Measurements from ENCODE around the gene TJP1.

TJP1 gene

GRCh38 chr15:29822100-29822683 is at the start of gene TJP1:
TJP1 (minus strand) TSS chr15:29822468; CDS start chr15:29822028, 440 bp downstream.
- no peak for DNase-seq

DNA sequence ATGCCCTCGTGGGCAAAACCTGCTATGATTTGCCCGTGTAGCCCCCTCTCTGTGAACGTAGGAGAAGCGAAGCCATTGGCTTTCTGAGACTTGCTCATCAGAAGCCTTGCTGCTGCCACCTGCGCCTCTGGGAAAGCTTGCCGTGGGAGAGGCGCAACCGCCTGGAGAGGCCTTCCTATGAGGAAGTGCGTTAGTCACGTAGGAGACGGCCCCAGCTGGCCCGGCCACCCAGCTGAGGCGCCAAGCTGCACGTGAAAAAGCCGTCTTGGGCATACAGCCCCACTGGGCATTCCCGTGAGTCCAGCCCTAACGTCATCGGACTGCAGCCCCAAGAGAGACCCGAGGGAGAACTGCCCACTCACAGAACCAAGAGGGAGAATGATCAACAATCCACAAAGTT is 49.1 kb upstream of the TJP1 start:
- DNase-seq: no peak

- no peak for DNase-seq
Measured at GRCh38 chr15:29870495-29871151, 48.4 kb upstream of the TJP1 start.

GRCh38 chr15:29867241-29868000 is 45.2 kb upstream of the TJP1 start:
- no peak for DNase-seq

DNA sequence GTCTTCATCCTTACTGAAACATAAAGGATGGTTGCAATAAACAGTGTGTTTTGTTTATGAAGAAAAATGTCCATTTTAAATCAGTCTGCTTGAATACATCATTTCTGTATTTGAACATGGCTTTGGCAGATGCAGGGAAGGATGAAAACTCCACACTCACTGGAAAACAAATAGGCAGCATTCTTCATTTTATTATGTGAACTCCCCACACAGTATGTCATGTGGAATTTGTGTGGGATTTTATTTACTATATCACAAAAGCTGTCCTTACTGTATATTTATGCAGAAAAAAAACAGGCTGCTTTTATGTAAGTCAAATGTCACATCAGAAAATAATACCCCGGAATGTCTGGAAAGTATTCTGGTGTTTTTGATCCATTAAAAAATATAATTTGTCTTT is 44.1 kb upstream of the TJP1 start:
- DNase-seq: no peak

- no peak for DNase-seq
Measured at GRCh38 chr15:29864501-29864900, 42.2 kb upstream of the TJP1 start.

DNA sequence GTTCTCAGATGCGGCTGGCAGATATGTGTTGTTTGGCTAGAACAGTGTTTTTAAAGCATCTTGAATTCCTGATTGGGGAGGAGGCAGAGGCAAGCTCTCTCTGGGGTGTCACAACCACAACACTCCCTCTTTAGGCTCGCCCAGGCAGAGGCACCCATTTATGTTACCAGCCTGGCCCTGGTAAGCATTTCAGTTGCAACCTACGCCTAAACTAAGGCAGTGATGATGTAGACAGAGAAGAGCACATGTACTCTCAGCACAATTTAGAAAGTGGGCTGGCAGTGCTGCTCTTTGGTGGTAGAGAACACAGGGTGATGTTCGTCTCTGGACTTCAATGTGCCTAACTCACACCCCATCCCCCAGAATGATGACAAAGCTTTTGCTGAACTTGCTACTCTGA is 41.2 kb upstream of the TJP1 start:
- DNase-seq: no peak

DNA sequence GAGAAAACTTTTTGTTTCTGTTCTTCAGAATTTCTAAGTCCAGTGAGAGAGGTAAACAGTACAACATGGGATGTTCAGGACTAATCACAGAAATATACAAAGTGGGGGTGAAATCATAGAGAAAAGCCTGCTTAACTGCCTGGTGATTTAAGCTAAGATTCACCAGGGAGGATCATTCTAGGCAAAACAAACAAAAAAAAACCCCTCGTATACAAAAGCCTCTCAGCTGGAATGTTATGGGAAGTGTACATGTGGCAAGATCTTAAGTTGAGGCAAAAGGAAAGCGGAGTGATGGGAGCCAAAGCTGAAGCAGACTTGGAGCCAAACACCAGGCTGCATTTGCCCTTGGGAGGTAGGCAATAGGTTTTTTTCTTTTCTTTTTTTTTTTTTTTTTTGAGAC is 40.0 kb upstream of the TJP1 start:
- no peak for DNase-seq

GRCh38 chr15:29860872-29861271 is 38.6 kb upstream of the TJP1 start:
- DNase-seq: no peak

- DNase-seq: no peak
Measured at GRCh38 chr15:29859973-29860715, 37.9 kb upstream of the TJP1 start.

- DNase-seq: no peak
Measured at GRCh38 chr15:29859293-29859692, 37.0 kb upstream of the TJP1 start.

DNA sequence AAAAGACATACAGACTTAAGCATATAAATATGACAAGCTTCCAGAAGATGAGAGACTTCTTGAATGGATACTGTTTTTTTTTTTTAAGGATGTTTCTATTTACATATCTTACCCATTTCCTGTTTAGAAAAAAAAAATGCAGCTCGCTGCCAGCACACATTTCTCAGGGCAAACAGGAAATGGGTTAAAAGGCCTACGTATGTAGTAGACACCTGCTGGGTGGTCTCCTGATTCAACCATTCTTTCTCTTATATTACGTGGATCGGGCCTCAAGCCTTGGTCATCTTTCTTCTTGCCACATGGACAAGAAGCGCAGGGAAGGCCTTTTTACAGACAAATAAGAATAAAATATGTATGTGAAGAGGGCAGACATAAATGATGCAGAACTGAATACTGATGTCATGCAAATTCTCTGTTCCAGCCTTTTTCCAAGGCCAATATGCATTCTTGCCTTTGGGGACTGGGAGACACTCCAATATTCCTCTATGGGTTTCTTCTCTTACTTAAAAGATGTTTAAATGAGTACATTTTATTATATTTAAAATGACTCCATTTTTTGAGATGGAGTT is 35.0 kb upstream of the TJP1 start:
- no peak for DNase-seq

- no peak for DNase-seq
Measured at GRCh38 chr15:29854413-29854812, 32.1 kb upstream of the TJP1 start.

DNA sequence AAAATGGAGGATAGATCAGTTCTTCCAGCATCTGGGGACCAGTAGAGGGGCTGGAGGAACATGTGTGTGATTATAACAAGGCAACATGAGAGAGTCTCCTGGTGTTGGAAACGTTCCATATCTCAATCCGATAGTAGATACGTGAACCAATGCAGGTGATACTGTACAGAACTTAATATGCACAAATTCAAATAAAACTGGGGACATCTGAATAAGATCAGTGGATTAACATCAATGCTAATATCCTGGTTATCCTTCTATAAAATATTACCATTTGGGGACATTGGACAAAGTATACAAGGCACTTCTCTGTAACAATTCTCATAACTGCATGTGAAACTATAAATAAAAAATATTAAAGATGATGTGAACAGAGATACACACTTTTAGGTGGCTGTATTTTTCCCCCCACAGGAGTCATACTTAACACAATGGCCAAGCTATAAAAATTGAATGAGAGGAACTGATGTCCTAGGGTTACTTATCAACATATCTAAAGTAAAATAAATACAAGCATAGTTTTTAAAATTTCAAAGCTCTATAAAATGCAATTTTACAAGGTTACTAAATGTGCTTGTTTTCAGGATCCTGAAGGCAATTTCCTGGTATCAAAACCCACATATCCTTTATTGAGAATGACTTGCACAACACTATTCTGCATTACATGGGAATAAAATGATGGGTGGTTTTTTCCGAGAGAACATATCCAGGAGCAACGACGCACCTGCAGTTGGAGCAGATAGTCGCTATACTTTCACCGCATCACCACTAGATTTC is 31.1 kb upstream of the TJP1 start:
- DNase-seq: no peak

- no peak for DNase-seq
Measured at GRCh38 chr15:29852201-29852600, 29.9 kb upstream of the TJP1 start.

GRCh38 chr15:29849716-29850115 is 27.4 kb upstream of the TJP1 start:
- DNase-seq: no peak

DNA sequence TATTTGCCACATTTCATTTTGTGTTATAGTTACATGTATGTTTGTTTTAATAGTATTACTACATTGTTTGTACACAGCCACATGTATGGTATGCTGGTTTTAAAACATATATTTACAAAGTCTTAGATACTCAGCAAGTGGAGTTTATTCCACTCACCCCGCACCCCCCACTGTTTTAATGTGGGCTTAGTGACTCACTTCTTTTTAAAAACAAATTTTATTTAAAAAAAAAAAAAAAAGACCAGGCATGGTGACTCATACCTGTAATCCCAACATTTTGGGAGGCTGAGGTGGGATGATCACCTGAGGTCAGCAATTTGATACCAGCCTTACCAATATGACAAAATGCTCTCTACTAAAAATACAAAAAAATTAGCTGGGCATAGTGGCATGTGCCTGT is 26.9 kb upstream of the TJP1 start:
- DNase-seq: no peak

DNA sequence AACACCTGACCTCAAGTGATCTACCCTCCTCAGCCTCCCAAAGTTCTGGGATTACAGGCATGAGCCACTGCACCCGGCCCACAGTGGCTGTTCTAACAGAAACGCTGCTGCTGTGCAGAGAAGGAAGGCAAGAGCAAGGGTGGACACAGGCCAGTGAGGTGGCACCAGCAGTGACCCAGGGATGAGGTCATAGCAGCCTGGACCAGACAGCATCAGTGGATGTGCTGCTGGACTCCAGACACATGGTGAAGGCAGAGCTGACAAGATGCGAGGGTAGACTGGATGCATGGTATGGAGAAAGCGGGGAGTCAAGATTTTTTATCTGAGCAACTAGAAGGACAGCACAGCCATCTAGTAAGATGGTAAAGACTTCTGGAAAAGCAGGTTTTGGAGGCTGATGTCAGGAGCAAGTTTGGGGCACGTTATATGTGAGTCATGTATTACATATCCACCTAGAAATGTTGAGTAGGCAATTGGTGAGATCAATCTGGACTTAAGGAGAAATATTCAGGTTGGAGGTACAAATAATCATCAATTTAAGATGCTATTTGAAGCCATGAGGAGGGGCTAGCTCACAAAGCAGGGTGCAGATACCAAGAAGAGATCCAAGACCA is 22.1 kb upstream of the TJP1 start:
- DNase-seq: no peak

DNA sequence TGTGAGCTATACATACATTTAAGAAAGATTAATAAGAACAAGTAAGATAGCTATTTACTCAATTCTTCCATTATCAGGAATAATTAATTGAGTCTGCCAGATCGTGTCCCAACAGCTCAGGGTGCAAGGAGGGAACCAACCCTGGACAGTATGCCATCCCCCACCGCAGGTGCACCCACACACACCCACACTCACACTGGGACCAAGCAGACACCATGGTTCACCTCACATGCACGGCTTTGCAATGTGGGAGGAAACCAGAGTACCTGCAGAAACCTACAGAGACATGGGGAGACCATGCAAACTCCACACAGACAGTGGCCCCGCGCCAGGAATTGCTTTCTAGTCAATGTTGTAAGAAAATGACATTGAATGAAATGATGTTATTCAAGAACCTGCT is 20.0 kb upstream of the TJP1 start:
- no peak for DNase-seq

DNA sequence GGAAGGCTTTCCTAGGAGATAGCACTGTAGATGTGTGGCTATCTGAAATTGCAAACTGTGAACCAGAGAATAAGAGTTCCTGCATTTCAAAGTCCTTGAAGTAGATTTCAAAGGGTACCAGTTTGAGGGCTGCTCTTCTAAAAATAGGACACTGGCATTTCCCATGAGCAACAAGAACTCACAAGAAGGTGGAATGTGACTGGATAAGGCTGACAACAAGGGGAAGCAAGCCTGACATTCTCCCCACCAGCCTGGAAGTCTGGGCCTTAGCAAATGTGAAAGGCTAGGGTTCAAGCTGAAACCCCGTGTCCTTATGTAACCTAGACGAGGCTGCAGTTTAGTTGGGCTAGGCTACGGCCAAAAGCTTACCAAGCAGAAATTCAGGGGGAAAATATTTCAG is 18.7 kb upstream of the TJP1 start:
- DNase-seq: no peak

DNA sequence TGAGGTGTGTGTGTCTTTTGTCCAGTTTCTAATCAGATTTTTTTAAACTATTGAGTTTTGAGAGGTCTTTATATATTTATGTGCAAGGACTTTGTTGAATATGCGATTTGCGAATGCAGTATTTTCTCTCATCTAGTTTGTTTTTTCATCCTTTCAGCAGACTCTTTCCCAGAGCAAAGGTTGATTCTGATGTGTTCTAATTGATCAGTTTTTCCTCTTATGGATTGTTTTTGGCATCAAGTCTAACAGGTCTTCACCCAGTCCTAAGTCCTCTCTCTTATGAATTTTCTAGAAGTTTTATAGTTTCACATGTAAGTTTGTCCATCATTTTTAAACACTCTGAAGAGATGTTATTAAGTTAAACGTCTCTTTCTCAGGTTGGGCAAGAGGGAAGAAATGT is 17.8 kb upstream of the TJP1 start:
- DNase-seq: no peak

Measured in activated T-cell treated with anti-CD3 and anti-CD28 coated beads, Interleukin-2, amount 50 U/mL, for 1 hour (primary cell).